ENCODE results near the gene PPM1A.

The PPM1A gene

DNA sequence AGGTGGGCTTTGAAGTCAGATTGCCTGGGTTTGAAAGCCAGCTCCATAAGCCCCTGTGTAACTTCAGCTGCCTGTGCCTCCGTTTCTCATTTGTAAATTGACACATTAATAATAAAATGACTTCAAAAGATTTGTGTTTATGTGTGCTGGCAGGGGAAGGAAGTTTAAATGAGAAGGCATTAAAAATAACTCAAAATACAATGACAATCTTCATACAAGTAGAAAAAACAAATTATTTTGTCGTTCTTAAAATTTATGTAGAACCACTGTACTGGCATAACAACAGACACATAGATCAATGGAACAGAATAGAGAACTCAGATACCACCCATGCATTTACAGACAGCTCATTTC, 83.0 kb downstream of the PPM1A start:
- Histone ChIP-seq H3K56ac (ENCODE audit: low read length) (no peak overlapping the region), H2BK15ac (replicated peaks; ENCODE audit: low read depth) (no peak overlapping the region), H3K4me1 (ENCODE audit: control insufficient read depth, low read depth, low read length) (no peaks in the 10 kb centered on the region), H3K18ac (ENCODE audit: low read length) (no peak overlapping the region), H3K36me3 (ENCODE audit: control insufficient read depth, insufficient read depth, low read length) (no peaks in the 10 kb centered on the region), H2AK5ac (ENCODE audit: low read length) (no peak overlapping the region), H3K23ac (ENCODE audit: low read length) (no peak overlapping the region), H4K8ac (ENCODE audit: low read depth, low read length) (no peak overlapping the region), H3K79me2 (ENCODE audit: control insufficient read depth, insufficient read depth, low read length) (no peaks in the 10 kb centered on the region), H3K9ac (ENCODE audit: low read length) (no peak overlapping the region), H2BK5ac (ENCODE audit: low read length) (no peak overlapping the region), H3K27ac (ENCODE audit: low read depth, low read length) (no peak overlapping the region), H3K4me3 (ENCODE audit: low read length) (no peak overlapping the region), H3K27me3 (ENCODE audit: insufficient read depth, low read length, poor library complexity) (no peaks in the 10 kb centered on the region), H3K4me2 (ENCODE audit: low read length) (no peak overlapping the region), H3K79me1 (ENCODE audit: low read length) (no peaks in the 10 kb centered on the region), H2BK120ac (ENCODE audit: low read depth, low read length) (no peak overlapping the region), H4K5ac (ENCODE audit: low read length) (no peak overlapping the region), H3K4ac (ENCODE audit: low read depth, low read length) (no peak overlapping the region)
- no CpG with 5 or more reads among the region's 2 CpGs for WGBS (ENCODE audit: extremely low coverage, insufficient coverage, low lambda C conversion rate)
- DNase-seq: no peak

DNA sequence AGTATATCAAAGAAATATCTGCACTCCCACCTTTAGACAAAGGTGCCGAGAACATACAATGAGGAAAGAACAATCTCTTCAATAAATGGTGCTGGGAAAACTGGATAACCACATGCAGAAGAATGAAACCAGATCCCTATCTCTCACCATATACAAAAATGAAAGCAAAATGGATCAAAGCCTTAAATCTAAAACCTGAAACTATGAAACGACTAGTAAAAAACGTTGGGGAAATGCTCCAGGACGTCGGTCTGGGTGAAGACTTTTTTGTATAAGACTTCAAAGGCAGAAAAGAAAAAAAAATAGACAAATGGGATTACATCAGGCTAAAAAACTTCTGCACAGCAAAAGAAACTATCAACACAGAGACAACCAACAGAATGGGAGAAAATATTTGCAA, 83.8 kb downstream of the PPM1A start:
- H2BK5ac ChIP-seq (ENCODE audit: low read length): no peak overlapping the region
- no peak overlapping the region for H2AK5ac ChIP-seq (ENCODE audit: low read length)
- H4K5ac ChIP-seq (ENCODE audit: low read length): no peak overlapping the region
- no peak overlapping the region for H2BK120ac ChIP-seq (ENCODE audit: low read depth, low read length)
- H3K18ac ChIP-seq (ENCODE audit: low read length): no peak overlapping the region
- H3K23ac ChIP-seq (ENCODE audit: low read length): no peak overlapping the region
- H3K4ac ChIP-seq (ENCODE audit: low read depth, low read length): no peak overlapping the region
- H3K36me3 ChIP-seq (ENCODE audit: control insufficient read depth, insufficient read depth, low read length): no peaks in the 10 kb centered on the region
- H4K8ac ChIP-seq (ENCODE audit: low read depth, low read length): no peak overlapping the region
- no peaks in the 10 kb centered on the region for H3K27me3 ChIP-seq (ENCODE audit: insufficient read depth, low read length, poor library complexity)
- WGBS (ENCODE audit: extremely low coverage, insufficient coverage, low lambda C conversion rate): no CpG with 5 or more reads among the region's 5 CpGs
- no peak overlapping the region for H3K56ac ChIP-seq (ENCODE audit: low read length)
- H3K27ac ChIP-seq (ENCODE audit: low read depth, low read length): no peak overlapping the region
- no peak overlapping the region for H2BK15ac ChIP-seq (replicated peaks; ENCODE audit: low read depth)
- H3K4me3 ChIP-seq (ENCODE audit: low read length): no peak overlapping the region
- no peak overlapping the region for H3K9ac ChIP-seq (ENCODE audit: low read length)
- no peaks in the 10 kb centered on the region for H3K4me1 ChIP-seq (ENCODE audit: control insufficient read depth, low read depth, low read length)
- H3K4me2 ChIP-seq (ENCODE audit: low read length): no peak overlapping the region
- no peak for DNase-seq
- H3K79me2 ChIP-seq (ENCODE audit: control insufficient read depth, insufficient read depth, low read length): no peaks in the 10 kb centered on the region
- no peaks in the 10 kb centered on the region for H3K79me1 ChIP-seq (ENCODE audit: low read length)

GRCh38 chr14:60339571-60339970, 90.5 kb downstream of the PPM1A start:
- H3K4ac ChIP-seq (ENCODE audit: low read depth, low read length): no peak overlapping the region
- no peak overlapping the region for H2AK5ac ChIP-seq (ENCODE audit: low read length)
- H2BK15ac ChIP-seq (replicated peaks; ENCODE audit: low read depth): no peak overlapping the region
- DNase-seq: no peak
- no peak overlapping the region for H3K18ac ChIP-seq (ENCODE audit: low read length)
- no peaks in the 10 kb centered on the region for H3K4me1 ChIP-seq (ENCODE audit: control insufficient read depth, low read depth, low read length)
- H3K9ac ChIP-seq (ENCODE audit: low read length): no peak overlapping the region
- H4K8ac ChIP-seq (ENCODE audit: low read depth, low read length): no peak overlapping the region
- no peak overlapping the region for H3K27ac ChIP-seq (ENCODE audit: low read depth, low read length)
- H3K27me3 ChIP-seq (ENCODE audit: insufficient read depth, low read length, poor library complexity): no peaks in the 10 kb centered on the region
- H3K79me2 ChIP-seq (ENCODE audit: control insufficient read depth, insufficient read depth, low read length): no peaks in the 10 kb centered on the region
- no peak overlapping the region for H3K56ac ChIP-seq (ENCODE audit: low read length)
- no peak overlapping the region for H2BK120ac ChIP-seq (ENCODE audit: low read depth, low read length)
- H3K36me3 ChIP-seq (ENCODE audit: control insufficient read depth, insufficient read depth, low read length): no peaks in the 10 kb centered on the region
- no peak overlapping the region for H4K5ac ChIP-seq (ENCODE audit: low read length)
- H3K4me3 ChIP-seq (ENCODE audit: low read length): no peak overlapping the region
- H3K79me1 ChIP-seq (ENCODE audit: low read length): no peaks in the 10 kb centered on the region
- H3K23ac ChIP-seq (ENCODE audit: low read length): no peak overlapping the region
- H2BK5ac ChIP-seq (ENCODE audit: low read length): no peak overlapping the region
- H3K4me2 ChIP-seq (ENCODE audit: low read length): no peak overlapping the region
- WGBS (ENCODE audit: extremely low coverage, insufficient coverage, low lambda C conversion rate): no CpG with 5 or more reads among the region's 2 CpGs

DNA sequence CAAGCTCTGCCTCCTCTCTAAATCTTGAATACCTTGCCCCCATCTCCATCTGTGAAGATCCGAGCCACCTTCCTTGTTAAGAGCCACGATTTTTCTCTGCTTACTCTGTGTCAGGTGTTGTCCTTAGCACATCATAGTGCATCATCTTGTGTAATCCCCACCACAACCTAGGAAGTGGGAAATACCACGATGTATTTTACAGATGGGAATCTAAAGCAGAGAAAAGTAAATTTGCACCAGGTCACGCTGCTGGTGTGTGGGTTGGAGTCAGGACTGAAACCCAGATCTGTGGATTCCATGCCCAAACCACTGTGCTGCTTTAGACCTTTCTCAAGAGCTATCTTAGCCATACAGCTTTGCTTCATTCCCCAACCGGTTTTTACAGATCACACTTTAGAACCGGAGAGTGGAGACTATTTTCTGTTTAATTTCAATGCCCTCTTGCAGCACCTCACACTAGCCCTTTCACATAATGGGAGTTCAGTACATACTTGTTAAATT, 94.6 kb downstream of the PPM1A start:
- Histone ChIP-seq H3K79me1 (ENCODE audit: low read length) (no peaks in the 10 kb centered on the region), H3K4me3 (ENCODE audit: low read length) (no peak overlapping the region), H3K4me2 (ENCODE audit: low read length) (no peak overlapping the region), H3K4ac (ENCODE audit: low read depth, low read length) (no peak overlapping the region), H3K36me3 (ENCODE audit: control insufficient read depth, insufficient read depth, low read length) (no peaks in the 10 kb centered on the region), H3K27ac (ENCODE audit: low read depth, low read length) (no peak overlapping the region), H3K56ac (ENCODE audit: low read length) (no peak overlapping the region), H3K18ac (ENCODE audit: low read length) (no peak overlapping the region), H3K4me1 (ENCODE audit: control insufficient read depth, low read depth, low read length) (no peaks in the 10 kb centered on the region), H4K8ac (ENCODE audit: low read depth, low read length) (no peak overlapping the region), H2AK5ac (ENCODE audit: low read length) (no peak overlapping the region), H3K23ac (ENCODE audit: low read length) (no peak overlapping the region), H3K27me3 (ENCODE audit: insufficient read depth, low read length, poor library complexity) (no peaks in the 10 kb centered on the region), H3K9ac (ENCODE audit: low read length) (no peak overlapping the region), H4K5ac (ENCODE audit: low read length) (no peak overlapping the region), H2BK120ac (ENCODE audit: low read depth, low read length) (no peak overlapping the region), H2BK15ac (replicated peaks; ENCODE audit: low read depth) (no peak overlapping the region), H3K79me2 (ENCODE audit: control insufficient read depth, insufficient read depth, low read length) (no peaks in the 10 kb centered on the region), H2BK5ac (ENCODE audit: low read length) (no peak overlapping the region)
- DNase-seq: no peak
- no CpG with 5 or more reads among the region's 6 CpGs for WGBS (ENCODE audit: extremely low coverage, insufficient coverage, low lambda C conversion rate)

- H4K5ac ChIP-seq (ENCODE audit: low read length): no peak overlapping the region
- H3K27me3 ChIP-seq (ENCODE audit: insufficient read depth, low read length, poor library complexity): no peaks in the 10 kb centered on the region
- no peak overlapping the region for H3K56ac ChIP-seq (ENCODE audit: low read length)
- no peak overlapping the region for H3K4me3 ChIP-seq (ENCODE audit: low read length)
- H3K79me2 ChIP-seq (ENCODE audit: control insufficient read depth, insufficient read depth, low read length): no peaks in the 10 kb centered on the region
- H3K4me1 ChIP-seq (ENCODE audit: control insufficient read depth, low read depth, low read length): no peaks in the 10 kb centered on the region
- H3K23ac ChIP-seq (ENCODE audit: low read length): no peak overlapping the region
- no peak overlapping the region for H3K9ac ChIP-seq (ENCODE audit: low read length)
- no peak overlapping the region for H4K8ac ChIP-seq (ENCODE audit: low read depth, low read length)
- no CpG with 5 or more reads among the region's 2 CpGs for WGBS (ENCODE audit: extremely low coverage, insufficient coverage, low lambda C conversion rate)
- H3K36me3 ChIP-seq (ENCODE audit: control insufficient read depth, insufficient read depth, low read length): no peaks in the 10 kb centered on the region
- H2BK15ac ChIP-seq (replicated peaks; ENCODE audit: low read depth): no peak overlapping the region
- no peak overlapping the region for H2AK5ac ChIP-seq (ENCODE audit: low read length)
- no peak overlapping the region for H3K4me2 ChIP-seq (ENCODE audit: low read length)
- H2BK5ac ChIP-seq (ENCODE audit: low read length): no peak overlapping the region
- no peak for DNase-seq
- no peak overlapping the region for H3K4ac ChIP-seq (ENCODE audit: low read depth, low read length)
- H2BK120ac ChIP-seq (ENCODE audit: low read depth, low read length): no peak overlapping the region
- H3K27ac ChIP-seq (ENCODE audit: low read depth, low read length): no peak overlapping the region
- no peak overlapping the region for H3K18ac ChIP-seq (ENCODE audit: low read length)
- H3K79me1 ChIP-seq (ENCODE audit: low read length): no peaks in the 10 kb centered on the region
Measured at GRCh38 chr14:60344751-60345150, 95.7 kb downstream of the PPM1A start.

DNA sequence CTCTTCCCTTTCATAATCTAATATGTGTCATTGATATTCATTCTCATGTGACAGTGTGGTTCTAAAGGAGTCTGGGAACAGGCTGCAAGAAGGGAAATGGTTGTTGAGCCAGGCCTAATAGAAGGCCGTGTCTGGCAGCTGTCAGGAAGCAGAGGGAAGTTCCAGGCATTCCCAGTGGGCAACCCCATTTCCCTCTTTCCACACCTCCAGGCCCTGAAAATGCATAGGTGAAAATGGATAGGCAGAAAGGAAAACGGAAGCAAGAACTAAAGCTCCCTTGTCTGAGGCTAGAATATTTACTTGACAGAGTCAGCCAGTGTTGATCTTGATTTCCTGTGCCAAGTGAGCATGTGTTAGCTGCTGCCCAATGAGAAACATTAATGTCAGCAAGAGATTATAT, 97.7 kb downstream of the PPM1A start:
- Histone ChIP-seq H3K79me2 (ENCODE audit: control insufficient read depth, insufficient read depth, low read length) (no peaks in the 10 kb centered on the region), H3K23ac (ENCODE audit: low read length) (no peak overlapping the region), H3K56ac (ENCODE audit: low read length) (no peak overlapping the region), H3K36me3 (ENCODE audit: control insufficient read depth, insufficient read depth, low read length) (no peaks in the 10 kb centered on the region), H3K4me3 (ENCODE audit: low read length) (no peak overlapping the region), H4K8ac (ENCODE audit: low read depth, low read length) (no peak overlapping the region), H2BK5ac (ENCODE audit: low read length) (no peak overlapping the region), H2BK120ac (ENCODE audit: low read depth, low read length) (no peak overlapping the region), H3K18ac (ENCODE audit: low read length) (no peak overlapping the region), H3K27ac (ENCODE audit: low read depth, low read length) (no peak overlapping the region), H2BK15ac (replicated peaks; ENCODE audit: low read depth) (no peak overlapping the region), H3K79me1 (ENCODE audit: low read length) (no peaks in the 10 kb centered on the region), H3K27me3 (ENCODE audit: insufficient read depth, low read length, poor library complexity) (no peaks in the 10 kb centered on the region), H3K9ac (ENCODE audit: low read length) (no peak overlapping the region), H4K5ac (ENCODE audit: low read length) (no peak overlapping the region), H3K4me1 (ENCODE audit: control insufficient read depth, low read depth, low read length) (no peaks in the 10 kb centered on the region), H3K4me2 (ENCODE audit: low read length) (no peak overlapping the region), H2AK5ac (ENCODE audit: low read length) (no peak overlapping the region), H3K4ac (ENCODE audit: low read depth, low read length) (no peak overlapping the region)
- no CpG with 5 or more reads among the region's 2 CpGs for WGBS (ENCODE audit: extremely low coverage, insufficient coverage, low lambda C conversion rate)
- no peak for DNase-seq

All from mesendoderm (in vitro differentiated cells).